Tibial artery (tissue), 4 donors: Measurements from ENCODE around the gene LIMK1.

Source experiments
- DNase-seq, 2 donors: peaks; one replicate each; pipeline ENCODE4 v3.0.0-alpha.2; 2019
- H3K27ac ChIP-seq, 2 donors: fragments of 200-600 bp; sonication (generic) in 1 of 2; 1 replicate in 1 of 2; 2 replicates in 1 of 2; pipeline ENCODE4 v1.5.1; 2018 to 2019; ENCODE audit warnings: mild to moderate bottlenecking in 1 of 2
- H3K27me3 ChIP-seq, 2 donors: fragments of 200-600 bp; sonication (generic) in 1 of 2; one replicate each; pipeline versions ENCODE4 v1.5.1 to v1.6.0; 2016 to 2019
- H3K36me3 ChIP-seq, 3 donors: fragments of 200-600 bp; sonication (generic) in 2 of 3; one replicate each; pipeline ENCODE4 v1.5.1; 2016 to 2019; ENCODE audit warnings: mild to moderate bottlenecking in 2 of 3
- H3K4me1 ChIP-seq, 4 donors: fragments of 200-600 bp; sonication (generic) in 2 of 4; 1 replicate in 3 of 4; 2 replicates in 1 of 4; pipeline ENCODE4 v1.5.1; 2016 to 2019
- H3K4me3 ChIP-seq, 2 donors: fragments of 200-600 bp; sonication (generic) in 1 of 2; 1 replicate in 1 of 2; 2 replicates in 1 of 2; pipeline ENCODE4 v1.5.1; 2018 to 2019; ENCODE audit warnings: mild to moderate bottlenecking in 2 of 2
- H3K9me3 ChIP-seq, 3 donors: fragments of 200-600 bp; sonication (generic) in 1 of 3; one replicate each; pipeline ENCODE4 v1.5.1; 2016 to 2019
- intact Hi-C: fragments of 100-400 bp; cut with DNase I; formaldehyde crosslinking; loops from one replicate; pipeline ENCODE4 v1.15.0; 2023; ENCODE audit warnings: low total_unique reads
- TF ChIP-seq, protein P1 (sequence below), 2 experiments: fragments of 200-600 bp in 1 of 2; fragments of 450-650 bp in 1 of 2; IDR thresholded peaks; one replicate each; pipeline ENCODE4 v1.5.1; 2017 to 2019; ENCODE audit warnings: antibody characterized with exemption in 2 of 2, mild to moderate bottlenecking in 1 of 2, moderate library complexity in 1 of 2

The LIMK1 gene

GRCh38 chr7:74069790-74070618, 13.6 kb upstream of the LIMK1 start:
- Histone ChIP-seq H3K4me1 (no peaks in the 10 kb centered on the region), H3K27me3 (no peaks in the 10 kb centered on the region), H3K36me3 (peaks cover 18 to 37% (median 31%) of the 10 kb centered on the region in 3 donors), H3K4me3 (no peak overlapping the region), H3K27ac (peak overlapping the region; percentile 52 to 64), H3K9me3 (no peaks in the 10 kb centered on the region)
- TF ChIP-seq, protein P1, sequence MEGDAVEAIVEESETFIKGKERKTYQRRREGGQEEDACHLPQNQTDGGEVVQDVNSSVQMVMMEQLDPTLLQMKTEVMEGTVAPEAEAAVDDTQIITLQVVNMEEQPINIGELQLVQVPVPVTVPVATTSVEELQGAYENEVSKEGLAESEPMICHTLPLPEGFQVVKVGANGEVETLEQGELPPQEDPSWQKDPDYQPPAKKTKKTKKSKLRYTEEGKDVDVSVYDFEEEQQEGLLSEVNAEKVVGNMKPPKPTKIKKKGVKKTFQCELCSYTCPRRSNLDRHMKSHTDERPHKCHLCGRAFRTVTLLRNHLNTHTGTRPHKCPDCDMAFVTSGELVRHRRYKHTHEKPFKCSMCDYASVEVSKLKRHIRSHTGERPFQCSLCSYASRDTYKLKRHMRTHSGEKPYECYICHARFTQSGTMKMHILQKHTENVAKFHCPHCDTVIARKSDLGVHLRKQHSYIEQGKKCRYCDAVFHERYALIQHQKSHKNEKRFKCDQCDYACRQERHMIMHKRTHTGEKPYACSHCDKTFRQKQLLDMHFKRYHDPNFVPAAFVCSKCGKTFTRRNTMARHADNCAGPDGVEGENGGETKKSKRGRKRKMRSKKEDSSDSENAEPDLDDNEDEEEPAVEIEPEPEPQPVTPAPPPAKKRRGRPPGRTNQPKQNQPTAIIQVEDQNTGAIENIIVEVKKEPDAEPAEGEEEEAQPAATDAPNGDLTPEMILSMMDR (IDR thresholded peaks at IDR 0.05): no peak
- DNase-seq: no peak
- intact Hi-C loops: loop anchor here (5.0 kb wide), 1 partner anchor 117 kb away; no protein-coding TSS in a partner anchor

GRCh38 chr7:74070619-74070921, 13.0 kb upstream of the LIMK1 start:
- H3K9me3 ChIP-seq: no peaks in the 10 kb centered on the region
- DNase-seq: no peak
- H3K36me3 ChIP-seq: peaks cover 14 to 31% (median 25%) of the 10 kb centered on the region in 3 donors
- TF ChIP-seq, protein P1 (IDR thresholded peaks at IDR 0.05): no peak
- no peaks in the 10 kb centered on the region for H3K4me1 ChIP-seq
- intact Hi-C loops: loop anchor here (5.0 kb wide), 1 partner anchor 117 kb away; no protein-coding TSS in a partner anchor
- H3K27ac ChIP-seq: peak overlapping the region; percentile 52 to 64
- H3K27me3 ChIP-seq: no peaks in the 10 kb centered on the region
- H3K4me3 ChIP-seq: no peak overlapping the region

DNA sequence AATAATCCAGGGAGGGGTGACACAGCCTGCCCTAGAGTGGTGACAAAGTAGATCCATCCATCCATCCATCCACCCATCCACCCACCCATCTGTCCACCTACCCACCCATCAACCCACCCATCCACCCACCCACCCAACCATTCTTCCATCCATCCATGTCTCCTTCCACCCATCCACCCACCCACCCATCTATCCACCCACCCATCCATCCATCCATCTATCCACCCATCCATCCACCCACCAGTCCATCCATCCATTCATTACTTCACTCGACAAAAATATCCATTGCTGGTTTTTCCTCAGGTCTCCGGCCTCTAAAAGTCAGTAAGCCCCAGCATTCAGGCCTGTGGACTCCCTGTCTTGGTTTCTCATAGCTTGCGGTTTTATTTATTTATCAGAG, 12.5 kb upstream of the LIMK1 start:
- no peaks in the 10 kb centered on the region for H3K4me1 ChIP-seq
- DNase-seq: no peak
- peak overlapping the region; percentile 52 to 64 for H3K27ac ChIP-seq
- H3K36me3 ChIP-seq: peaks cover 9 to 25% (median 20%) of the 10 kb centered on the region in 3 donors
- TF ChIP-seq, protein P1 (IDR thresholded peaks at IDR 0.05): no peak
- no peak overlapping the region for H3K4me3 ChIP-seq
- intact Hi-C loops: loop anchor here (5.0 kb wide), 1 partner anchor 116 kb away; no protein-coding TSS in a partner anchor
- H3K27me3 ChIP-seq: no peaks in the 10 kb centered on the region
- no peaks in the 10 kb centered on the region for H3K9me3 ChIP-seq

DNA sequence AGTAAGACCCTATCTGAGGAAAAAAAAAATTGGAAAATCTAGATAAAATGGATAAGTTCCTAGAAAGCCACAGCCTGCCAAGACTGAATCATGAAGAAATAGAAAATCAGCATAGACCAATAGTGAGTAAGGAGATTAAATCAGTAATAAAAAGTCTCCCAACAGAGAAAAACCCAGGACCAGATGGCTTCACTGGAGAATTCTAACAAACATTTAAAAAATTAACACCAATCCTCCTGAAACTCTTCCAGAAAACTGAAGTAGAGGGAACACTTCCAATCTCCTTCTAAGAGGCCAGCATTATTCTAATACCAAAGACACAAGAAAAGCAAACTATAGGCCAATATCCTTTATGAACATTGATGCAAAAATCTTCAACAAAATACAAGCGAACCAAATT, 8.8 kb upstream of the LIMK1 start:
- no peaks in the 10 kb centered on the region for H3K27me3 ChIP-seq
- H3K9me3 ChIP-seq: no peaks in the 10 kb centered on the region
- H3K4me1 ChIP-seq: peaks cover 0 to 10% (median 6%) of the 10 kb centered on the region in 4 donors
- TF ChIP-seq, protein P1 (IDR thresholded peaks at IDR 0.05): no peak
- H3K27ac ChIP-seq: no peak overlapping the region
- H3K36me3 ChIP-seq: no peaks in the 10 kb centered on the region
- intact Hi-C loops: loop anchor here (5.0 kb wide), 1 partner anchor 113 kb away; no protein-coding TSS in a partner anchor
- DNase-seq: no peak
- H3K4me3 ChIP-seq: no peak overlapping the region

DNA sequence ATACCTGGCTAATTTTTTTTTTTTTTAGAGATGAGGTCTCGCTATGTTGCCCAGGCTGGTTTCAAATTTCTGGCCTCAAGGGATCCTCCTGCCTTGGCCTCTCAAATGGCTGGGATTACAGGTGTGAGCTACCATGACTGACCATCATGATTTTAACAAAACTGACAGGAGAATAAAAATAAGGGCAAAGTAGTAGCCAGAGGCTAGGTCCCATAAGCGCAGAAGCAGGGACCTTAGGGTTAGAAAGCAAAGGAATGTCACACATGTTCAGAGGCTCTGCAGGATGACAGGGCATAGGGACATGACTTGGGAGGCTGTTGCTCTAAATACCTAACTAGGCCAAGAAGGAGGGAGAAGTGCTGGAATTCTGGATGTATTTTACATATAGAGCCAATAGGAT, 5.1 kb upstream of the LIMK1 start:
- H3K27ac ChIP-seq: peak overlapping the region; percentile 26 to 41
- H3K4me3 ChIP-seq: no peak overlapping the region
- no peaks in the 10 kb centered on the region for H3K9me3 ChIP-seq
- no peaks in the 10 kb centered on the region for H3K36me3 ChIP-seq
- TF ChIP-seq, protein P1 (IDR thresholded peaks at IDR 0.05): no peak
- no peaks in the 10 kb centered on the region for H3K27me3 ChIP-seq
- intact Hi-C loops: no loop called here
- H3K4me1 ChIP-seq: peaks cover 0 to 17% (median 11%) of the 10 kb centered on the region in 4 donors
- no peak for DNase-seq
